NB4 (cell line): Measurements from ENCODE around the gene SCAPER.
"Not testable (repeated sequence)": the region's sequence is repeated elsewhere in the genome, so short reads cannot be mapped to it uniquely, and the experiment has no call there.

Experiments
- CTCF ChIP-seq: IDR thresholded peaks from one replicate; pipeline ENCODE4 v1.5.1; 2012; ENCODE audit warnings: low read depth, low read length
- MAX ChIP-seq: IDR thresholded peaks from 2 replicates; pipeline ENCODE4 v1.6.1; 2011; ENCODE audit warnings: low read depth, low read length
- POLR2A ChIP-seq: IDR thresholded peaks from 2 replicates; pipeline ENCODE4 v1.6.1; 2011; ENCODE audit warnings: mild to moderate bottlenecking; ENCODE audit not compliant: insufficient read length; ENCODE audit errors: extremely low read depth

DNA sequence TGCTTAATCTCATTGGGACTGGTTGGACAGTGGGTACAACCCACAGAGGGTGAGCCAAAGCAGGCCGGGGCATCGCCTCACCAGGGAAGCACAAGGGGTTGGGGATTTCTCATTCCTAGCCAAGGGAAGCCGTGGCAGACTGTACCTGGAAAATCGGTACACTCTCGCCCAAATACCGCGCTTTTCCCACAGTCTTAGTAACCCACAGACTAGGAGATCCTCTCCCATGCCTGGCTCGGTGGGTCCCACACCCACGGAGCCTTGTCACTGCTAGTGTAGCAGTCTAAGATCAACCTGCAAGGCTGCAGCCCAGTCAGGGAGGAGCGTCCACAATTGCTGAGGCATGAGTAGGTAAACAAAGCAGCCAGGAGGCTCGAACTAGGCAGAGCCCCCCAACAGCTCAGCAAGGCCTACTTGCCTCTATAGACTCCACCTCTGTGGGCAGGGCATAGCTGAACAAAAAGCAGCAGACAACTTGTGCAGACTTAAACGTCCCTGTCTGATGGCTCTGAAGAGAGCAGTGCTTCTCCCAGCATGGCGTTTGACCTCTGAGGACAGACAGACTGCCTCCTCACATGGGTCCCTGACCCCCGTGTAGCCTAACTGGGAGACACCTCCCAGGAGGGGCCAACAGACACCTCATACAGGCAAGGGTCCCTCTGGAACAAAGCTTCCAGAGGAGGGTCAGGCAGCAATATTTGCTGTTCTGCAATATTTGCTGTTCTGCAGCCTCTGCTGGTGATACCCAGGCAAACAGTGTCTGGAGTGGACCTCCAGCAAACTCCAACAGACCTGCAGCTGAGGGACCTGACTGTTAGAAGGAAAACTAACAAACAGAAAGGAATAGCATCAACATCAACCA lies 17.6 kb downstream of the SCAPER start:
- TF ChIP-seq CTCF, MAX, POLR2A: not testable (repeated sequence)
